A673 (cell line): Measurements from ENCODE around the gene KIF1A.

Experiments used
- EZH2 ChIP-seq: fragments of 200-600 bp; sonication (generic); IDR thresholded peaks from 2 replicates; pipeline ENCODE4 v1.6.1; 2017; ENCODE audit warnings: borderline replicate concordance, low read depth, mild to moderate bottlenecking, mixed read lengths, antibody characterized with exemption, low read length; ENCODE audit not compliant: poor library complexity, severe bottlenecking
- TF ChIP-seq, protein P1 (sequence below): fragments of 300-800, 200-600 bp; sonication (generic); conservative IDR thresholded peaks from 2 replicates; pipeline ENCODE4 v1.5.1; 2017; ENCODE audit warnings: low read depth, mild to moderate bottlenecking, antibody characterized with exemption, low read length, moderate library complexity, mixed read lengths

DNA sequence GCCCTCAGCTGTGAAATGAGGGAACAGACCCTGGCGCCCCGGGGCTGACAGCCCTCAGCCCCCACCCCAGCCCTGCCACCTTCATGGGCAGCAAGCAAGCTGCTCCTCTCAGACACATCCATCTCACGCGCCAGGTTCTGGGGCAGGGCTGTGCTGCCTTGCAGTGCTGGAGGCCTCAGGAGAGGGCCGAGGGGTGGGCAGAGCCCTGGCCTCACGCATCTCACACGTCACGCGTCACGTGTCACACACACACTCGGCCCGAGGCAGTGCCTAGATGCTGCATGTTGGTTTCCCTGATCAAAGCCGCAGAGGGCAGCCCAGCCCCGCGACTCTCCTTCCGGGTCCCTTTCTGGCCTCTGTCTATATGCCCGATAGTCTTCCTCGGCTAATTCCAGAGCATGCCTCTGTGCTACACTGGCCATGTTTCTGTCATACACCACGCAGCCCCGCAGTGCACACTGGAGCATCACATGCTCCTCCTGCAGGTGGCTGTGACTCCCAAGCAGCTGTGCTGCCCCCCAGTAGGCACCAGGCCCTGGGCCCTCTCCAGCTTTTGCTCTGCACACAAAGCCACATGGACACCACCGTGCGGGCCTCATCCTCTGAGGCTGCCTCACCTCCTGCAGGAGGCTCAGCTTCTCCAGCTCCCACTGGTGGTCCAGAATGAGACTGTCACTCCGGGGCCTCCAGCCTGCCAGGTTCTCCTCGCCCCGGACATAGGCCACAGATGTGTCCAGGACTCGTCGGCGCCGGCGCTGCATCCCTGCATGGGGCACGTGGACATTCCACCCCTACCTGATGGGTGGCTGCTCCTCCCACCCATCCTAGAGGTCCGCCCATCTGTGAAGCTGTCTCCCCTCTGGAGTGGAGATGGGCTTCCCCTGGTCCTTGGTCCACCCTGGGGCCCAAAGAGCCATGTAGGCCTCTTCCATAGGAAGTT is 97.0 kb downstream of the KIF1A start:
- TF ChIP-seq, protein P1, sequence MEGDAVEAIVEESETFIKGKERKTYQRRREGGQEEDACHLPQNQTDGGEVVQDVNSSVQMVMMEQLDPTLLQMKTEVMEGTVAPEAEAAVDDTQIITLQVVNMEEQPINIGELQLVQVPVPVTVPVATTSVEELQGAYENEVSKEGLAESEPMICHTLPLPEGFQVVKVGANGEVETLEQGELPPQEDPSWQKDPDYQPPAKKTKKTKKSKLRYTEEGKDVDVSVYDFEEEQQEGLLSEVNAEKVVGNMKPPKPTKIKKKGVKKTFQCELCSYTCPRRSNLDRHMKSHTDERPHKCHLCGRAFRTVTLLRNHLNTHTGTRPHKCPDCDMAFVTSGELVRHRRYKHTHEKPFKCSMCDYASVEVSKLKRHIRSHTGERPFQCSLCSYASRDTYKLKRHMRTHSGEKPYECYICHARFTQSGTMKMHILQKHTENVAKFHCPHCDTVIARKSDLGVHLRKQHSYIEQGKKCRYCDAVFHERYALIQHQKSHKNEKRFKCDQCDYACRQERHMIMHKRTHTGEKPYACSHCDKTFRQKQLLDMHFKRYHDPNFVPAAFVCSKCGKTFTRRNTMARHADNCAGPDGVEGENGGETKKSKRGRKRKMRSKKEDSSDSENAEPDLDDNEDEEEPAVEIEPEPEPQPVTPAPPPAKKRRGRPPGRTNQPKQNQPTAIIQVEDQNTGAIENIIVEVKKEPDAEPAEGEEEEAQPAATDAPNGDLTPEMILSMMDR = no peak
- TF ChIP-seq EZH2 = no peak
